Activated CD4-positive, alpha-beta T cell treated with anti-CD3 and anti-CD28 coated beads, Interleukin-2, amount 50 U/mL, for 16 hours (primary cell): ENCODE data around the gene FAM78B.

Source experiments
- DNase-seq: peaks from one replicate; pipeline ENCODE4 v3.0.0-alpha.2; 2020

The FAM78B gene

GRCh38 chr1:166063701-166064100 lies 103.1 kb downstream of the FAM78B start:
- DNase-seq = no peak

- DNase-seq = no peak
Observed at GRCh38 chr1:166062421-166063070, 104.3 kb downstream of the FAM78B start.

- DNase-seq = no peak
Observed at GRCh38 chr1:166057650-166058049, 109.2 kb downstream of the FAM78B start.

GRCh38 chr1:166053395-166053794 lies 113.4 kb downstream of the FAM78B start:
- DNase-seq = no peak

GRCh38 chr1:166040202-166040997 lies 126.4 kb downstream of the FAM78B start:
- no peak for DNase-seq

- no peak for DNase-seq
Observed at GRCh38 chr1:166039436-166040201, 127.2 kb downstream of the FAM78B start.

- DNase-seq = no peak
Observed at GRCh38 chr1:166036092-166036491, 130.7 kb downstream of the FAM78B start.

GRCh38 chr1:166032572-166033371 lies 134.0 kb downstream of the FAM78B start:
- DNase-seq = no peak

GRCh38 chr1:166031932-166032571 lies 134.7 kb downstream of the FAM78B start:
- no peak for DNase-seq

- DNase-seq = no peak
Observed at GRCh38 chr1:166029196-166029945, 137.4 kb downstream of the FAM78B start.

- DNase-seq = no peak
Observed at GRCh38 chr1:166026555-166026954, 140.2 kb downstream of the FAM78B start.

- DNase-seq = no peak
Observed at GRCh38 chr1:166026143-166026542, 140.7 kb downstream of the FAM78B start.

GRCh38 chr1:166020210-166020609 lies 146.6 kb downstream of the FAM78B start:
- DNase-seq = no peak
